Activated T-cell treated with anti-CD3 and anti-CD28 coated beads, Interleukin-2, amount 50 U/mL, for 24 hours (primary cell): Measurements from ENCODE around the gene SMIM12.
"Not testable (repeated sequence)": the region's sequence is repeated elsewhere in the genome, so short reads cannot be mapped to it uniquely, and the experiment has no call there.

Source experiments
- DNase-seq: peaks from one replicate; pipeline ENCODE4 v3.0.0-alpha.2; 2020
- H3K27ac Mint-ChIP-seq: 2 replicates; pipeline ENCODE4 v1.8.0; 2020; ENCODE audit warnings: mild to moderate bottlenecking, mixed read lengths
- H3K27me3 Mint-ChIP-seq: 2 replicates; pipeline ENCODE4 v1.8.0; 2020; ENCODE audit warnings: mixed read lengths
- H3K36me3 Mint-ChIP-seq: 2 replicates; pipeline ENCODE4 v1.8.0; 2020; ENCODE audit warnings: low read depth, mixed read lengths
- H3K4me1 Mint-ChIP-seq: 2 replicates; pipeline ENCODE4 v1.8.0; 2020; ENCODE audit warnings: low read depth, mixed read lengths
- H3K4me3 Mint-ChIP-seq: 2 replicates; pipeline ENCODE4 v1.8.0; 2020; ENCODE audit warnings: mild to moderate bottlenecking, moderate library complexity, mixed read lengths
- H3K9me3 Mint-ChIP-seq: 2 replicates; pipeline ENCODE4 v1.8.0; 2020; ENCODE audit warnings: mixed read lengths

The SMIM12 gene

GRCh38 chr1:34843392-34844251, 15.9 kb downstream of the SMIM12 start:
- Mint-ChIP-seq H3K4me3 (no peak overlapping the region), H3K9me3 (no peaks in the 10 kb centered on the region), H3K27ac (no peak overlapping the region), H3K27me3 (no peaks in the 10 kb centered on the region), H3K4me1 (peaks cover 3% of the 10 kb centered on the region), H3K36me3 (peaks cover 15% of the 10 kb centered on the region)
- DNase-seq = no peak

- Mint-ChIP-seq H3K4me1 (peaks cover 3% of the 10 kb centered on the region), H3K4me3 (no peak overlapping the region)
Measured at GRCh38 chr1:34842952-34843371, 16.6 kb downstream of the SMIM12 start.

GRCh38 chr1:34842073-34842472, 17.5 kb downstream of the SMIM12 start:
- peaks cover 2% of the 10 kb centered on the region for H3K36me3 Mint-ChIP-seq
- DNase-seq = no peak
- peaks cover 3% of the 10 kb centered on the region for H3K4me1 Mint-ChIP-seq
- H3K9me3 Mint-ChIP-seq = no peaks in the 10 kb centered on the region
- H3K27me3 Mint-ChIP-seq = no peaks in the 10 kb centered on the region
- H3K27ac Mint-ChIP-seq = no peak overlapping the region
- no peak overlapping the region for H3K4me3 Mint-ChIP-seq

More at GRCh38 chr1:34842952-34843371, 16.6 kb downstream of the SMIM12 start:
- no peak for DNase-seq
- Mint-ChIP-seq H3K9me3 (no peaks in the 10 kb centered on the region), H3K27me3 (no peaks in the 10 kb centered on the region), H3K36me3 (peaks cover 8% of the 10 kb centered on the region), H3K27ac (no peak overlapping the region)

GRCh38 chr1:34840426-34840825, 19.1 kb downstream of the SMIM12 start:
- H3K9me3 Mint-ChIP-seq = no peaks in the 10 kb centered on the region
- no peak overlapping the region for H3K4me3 Mint-ChIP-seq
- no peaks in the 10 kb centered on the region for H3K27me3 Mint-ChIP-seq
- no peaks in the 10 kb centered on the region for H3K36me3 Mint-ChIP-seq
- H3K27ac Mint-ChIP-seq = no peak overlapping the region
- no peak for DNase-seq
- peaks cover 3% of the 10 kb centered on the region for H3K4me1 Mint-ChIP-seq

GRCh38 chr1:34839526-34840305, 19.8 kb downstream of the SMIM12 start:
- Mint-ChIP-seq H3K36me3 (no peaks in the 10 kb centered on the region), H3K4me3 (no peak overlapping the region), H3K27ac (no peak overlapping the region), H3K4me1 (peaks cover 3% of the 10 kb centered on the region), H3K9me3 (no peaks in the 10 kb centered on the region), H3K27me3 (no peaks in the 10 kb centered on the region)
- DNase-seq = no peak

GRCh38 chr1:34833711-34834110, 25.8 kb downstream of the SMIM12 start:
- Mint-ChIP-seq H3K36me3 (no peaks in the 10 kb centered on the region), H3K9me3 (no peaks in the 10 kb centered on the region), H3K27me3 (no peaks in the 10 kb centered on the region), H3K4me1 (no peaks in the 10 kb centered on the region), H3K27ac (no peak overlapping the region), H3K4me3 (no peak overlapping the region)
- no peak for DNase-seq

GRCh38 chr1:34831721-34832246, 27.8 kb downstream of the SMIM12 start:
- no peak overlapping the region for H3K4me3 Mint-ChIP-seq
- H3K36me3 Mint-ChIP-seq = no peaks in the 10 kb centered on the region
- no peaks in the 10 kb centered on the region for H3K4me1 Mint-ChIP-seq
- H3K27ac Mint-ChIP-seq = no peak overlapping the region
- DNase-seq = no peak
- no peaks in the 10 kb centered on the region for H3K9me3 Mint-ChIP-seq
- no peaks in the 10 kb centered on the region for H3K27me3 Mint-ChIP-seq

- no peaks in the 10 kb centered on the region for H3K36me3 Mint-ChIP-seq
- no peak overlapping the region for H3K27ac Mint-ChIP-seq
- H3K27me3 Mint-ChIP-seq = no peaks in the 10 kb centered on the region
- H3K9me3 Mint-ChIP-seq = no peaks in the 10 kb centered on the region
- DNase-seq = no peak
- H3K4me1 Mint-ChIP-seq = no peaks in the 10 kb centered on the region
- H3K4me3 Mint-ChIP-seq = no peak overlapping the region
Measured at GRCh38 chr1:34829250-34829649, 30.3 kb downstream of the SMIM12 start.

- DNase-seq = no peak
- Mint-ChIP-seq H3K27me3 (no peaks in the 10 kb centered on the region), H3K9me3 (no peaks in the 10 kb centered on the region), H3K36me3 (no peaks in the 10 kb centered on the region), H3K27ac (no peak overlapping the region), H3K4me3 (no peak overlapping the region), H3K4me1 (no peaks in the 10 kb centered on the region)
Measured at GRCh38 chr1:34828611-34829010, 30.9 kb downstream of the SMIM12 start.

GRCh38 chr1:34827341-34827941, 32.1 kb downstream of the SMIM12 start:
- no peaks in the 10 kb centered on the region for H3K36me3 Mint-ChIP-seq
- DNase-seq = no peak

GRCh38 chr1:34825455-34826091, 34.0 kb downstream of the SMIM12 start:
- Mint-ChIP-seq H3K27me3 (no peaks in the 10 kb centered on the region), H3K9me3 (no peaks in the 10 kb centered on the region), H3K4me1 (no peaks in the 10 kb centered on the region), H3K27ac (no peak overlapping the region), H3K4me3 (no peak overlapping the region), H3K36me3 (no peaks in the 10 kb centered on the region)
- no peak for DNase-seq

More at GRCh38 chr1:34827341-34827941, 32.1 kb downstream of the SMIM12 start:
- Mint-ChIP-seq H3K27me3 (no peaks in the 10 kb centered on the region), H3K4me1 (no peaks in the 10 kb centered on the region), H3K9me3 (no peaks in the 10 kb centered on the region), H3K27ac (no peak overlapping the region), H3K4me3 (no peak overlapping the region)

- DNase-seq = no peak
- Mint-ChIP-seq H3K27me3 (no peaks in the 10 kb centered on the region), H3K4me1 (no peaks in the 10 kb centered on the region)
Measured at GRCh38 chr1:34824817-34825454, 34.6 kb downstream of the SMIM12 start.

GRCh38 chr1:34822202-34822601, 37.3 kb downstream of the SMIM12 start:
- H3K4me3 Mint-ChIP-seq = no peak overlapping the region
- DNase-seq = no peak
- H3K4me1 Mint-ChIP-seq = no peaks in the 10 kb centered on the region
- no peaks in the 10 kb centered on the region for H3K36me3 Mint-ChIP-seq
- H3K27ac Mint-ChIP-seq = no peak overlapping the region
- H3K9me3 Mint-ChIP-seq = no peaks in the 10 kb centered on the region
- H3K27me3 Mint-ChIP-seq = no peaks in the 10 kb centered on the region

More at GRCh38 chr1:34824817-34825454, 34.6 kb downstream of the SMIM12 start:
- no peaks in the 10 kb centered on the region for H3K9me3 Mint-ChIP-seq
- H3K4me3 Mint-ChIP-seq = no peak overlapping the region
- H3K27ac Mint-ChIP-seq = no peak overlapping the region
- no peaks in the 10 kb centered on the region for H3K36me3 Mint-ChIP-seq

- not testable (repeated sequence) for H3K36me3 Mint-ChIP-seq, H3K4me1 Mint-ChIP-seq, DNase-seq, H3K4me3 Mint-ChIP-seq, H3K27me3 Mint-ChIP-seq, H3K9me3 Mint-ChIP-seq, H3K27ac Mint-ChIP-seq
Measured at GRCh38 chr1:34818862-34819261, 40.7 kb downstream of the SMIM12 start.
